H1 (cell line): Measurements from ENCODE around the gene AGAP1. TPM values are rescaled to one million over a fixed set of nuclear protein-coding genes. Genes with fewer than 3 reads are reported as not detected.

ENCODE experiments used
- CTCF ChIA-PET: fragments of 300-600 bp; sonication (Branson Sonifier 250); formaldehyde crosslinking; loops from one replicate; lab custom pipeline; 2021; ENCODE audit not compliant: partially characterized antibody; lab: Charles Lee
- POLR2A ChIA-PET: fragments of 300-600 bp; sonication (Branson Sonifier 250); formaldehyde crosslinking; loops from one replicate; lab custom pipeline; 2021; ENCODE audit warnings: inconsistent platforms; ENCODE audit not compliant: partially characterized antibody; lab: Charles Lee
- DNase-seq, 2 experiments: peaks; one replicate each; pipeline versions ENCODE4 v3.0.0 to v3.0.0-alpha.2; 2010 to 2022; ENCODE audit warnings: low spot score in 2 of 2, low read depth in 1 of 2, mixed read lengths in 1 of 2
- FAIRE-seq: peaks from 2 replicates; lab custom pipeline; 2011; peaks lifted over from hg19 to GRCh38; lab: Jason Lieb, UNC
- H2AFZ ChIP-seq: 2 replicates; pipeline ENCODE4 v1.8.1; 2012; ENCODE audit warnings: low read length, inconsistent platforms
- H2AK5ac ChIP-seq: 2 replicates; pipeline ENCODE4 v1.6.1; 2013; ENCODE audit warnings: low read depth, low read length
- H2BK120ac ChIP-seq: replicated peaks from 2 replicates; pipeline ENCODE3; 2013; ENCODE audit warnings: low read depth, low read length, inconsistent platforms
- H2BK12ac ChIP-seq: 2 replicates; pipeline ENCODE4 v1.6.1; 2013; ENCODE audit warnings: low read depth, low read length
- H2BK15ac ChIP-seq: 2 replicates; pipeline ENCODE4 v1.6.1; 2013; ENCODE audit warnings: low read length
- H2BK20ac ChIP-seq: 2 replicates; pipeline ENCODE4 v1.6.1; 2013; ENCODE audit warnings: low read length
- H2BK5ac ChIP-seq: 2 replicates; pipeline ENCODE4 v1.6.1; 2013; ENCODE audit warnings: low read depth, low read length
- H3K14ac ChIP-seq: 2 replicates; pipeline ENCODE4 v1.6.1; 2013; ENCODE audit warnings: inconsistent platforms; ENCODE audit not compliant: insufficient read length
- H3K18ac ChIP-seq: 2 replicates; pipeline ENCODE4 v1.6.1; 2013; ENCODE audit warnings: low read length; ENCODE audit errors: extremely low read depth
- H3K23ac ChIP-seq: 2 replicates; pipeline ENCODE4 v1.6.1; 2013; ENCODE audit warnings: inconsistent platforms; ENCODE audit not compliant: insufficient read length
- H3K23me2 ChIP-seq: 2 replicates; pipeline ENCODE4 v1.6.1; 2013; ENCODE audit warnings: low read depth, low read length
- H3K27ac ChIP-seq: 2 replicates; pipeline ENCODE4 v1.6.1; 2011; ENCODE audit warnings: low read depth, low read length, inconsistent platforms
- H3K27me3 ChIP-seq, 4 experiments: replicated peaks in 1 of 4; 1 replicate in 1 of 4; 2 replicates in 3 of 4; pipeline versions ENCODE4 v1.6.1 to v1.8.1; 2011 to 2013; ENCODE audit warnings: low read length in 3 of 4, mild to moderate bottlenecking in 3 of 4, inconsistent platforms in 2 of 4, mixed read lengths in 2 of 4, moderate library complexity in 1 of 4; ENCODE audit not compliant: control insufficient read depth in 3 of 4, insufficient read depth in 3 of 4; ENCODE audit errors: extremely low read depth in 1 of 4
- H3K36me3 ChIP-seq, 4 experiments: 2 replicates each; pipeline versions ENCODE4 v1.6.1 to v1.8.1; 2011 to 2013; ENCODE audit warnings: mild to moderate bottlenecking in 4 of 4, low read length in 3 of 4, moderate library complexity in 2 of 4, control low read depth in 1 of 4, inconsistent platforms in 1 of 4; ENCODE audit not compliant: insufficient read depth in 4 of 4, control insufficient read depth in 2 of 4
- H3K4ac ChIP-seq: replicated peaks from 2 replicates; pipeline ENCODE3; 2013; ENCODE audit warnings: low read length, low read depth, mixed read lengths, inconsistent platforms; ENCODE audit not compliant: insufficient read length
- H3K4me1 ChIP-seq, 4 experiments: replicated peaks in 1 of 4; 1 replicate in 1 of 4; 2 replicates in 3 of 4; pipeline versions ENCODE4 v1.6.1 to v1.8.1; 2011 to 2013; ENCODE audit warnings: low read length in 3 of 4, inconsistent platforms in 2 of 4, mixed read lengths in 1 of 4; ENCODE audit not compliant: insufficient read depth in 4 of 4, control insufficient read depth in 3 of 4
- H3K4me2 ChIP-seq, 2 experiments: 2 replicates each; pipeline versions ENCODE4 v1.6.1 to v1.8.1; 2011 to 2013; ENCODE audit warnings: low read depth in 2 of 2, low read length in 2 of 2, control low read depth in 1 of 2, inconsistent platforms in 1 of 2, mild to moderate bottlenecking in 1 of 2; ENCODE audit not compliant: insufficient read depth in 1 of 2
- H3K4me3 ChIP-seq, 4 experiments: fragments of 200-600, 300-600 bp in 1 of 4; sonication (generic), shearing (Covaris generic), sonication (Bioruptor Twin) in 1 of 4; 2 replicates each; pipeline versions ENCODE4 v1.5.1 to v1.8.1; 2011 to 2016; ENCODE audit warnings: low read length in 4 of 4, low read depth in 3 of 4, control low read depth in 2 of 4, inconsistent platforms in 2 of 4, mild to moderate bottlenecking in 2 of 4, mixed read lengths in 1 of 4, moderate library complexity in 1 of 4; ENCODE audit not compliant: insufficient read depth in 2 of 4; ENCODE audit errors: extremely low read depth in 1 of 4
- H3K56ac ChIP-seq: replicated peaks from 2 replicates; pipeline ENCODE3; 2013; ENCODE audit warnings: low read depth, mild to moderate bottlenecking, mixed read lengths, low read length, inconsistent platforms; ENCODE audit not compliant: insufficient read length
- H3K79me1 ChIP-seq: 2 replicates; pipeline ENCODE4 v1.6.1; 2013; ENCODE audit warnings: low read depth, low read length, control low read depth
- H3K79me2 ChIP-seq, 2 experiments: 2 replicates each; pipeline versions ENCODE4 v1.6.1 to v1.8.1; 2012 to 2013; ENCODE audit warnings: low read length in 2 of 2, mild to moderate bottlenecking in 2 of 2, inconsistent platforms in 1 of 2; ENCODE audit not compliant: insufficient read depth in 2 of 2, control insufficient read depth in 1 of 2
- H3K9ac ChIP-seq, 4 experiments: replicated peaks in 1 of 4; 1 replicate in 1 of 4; 2 replicates in 3 of 4; pipeline versions ENCODE4 v1.6.1 to v1.8.1; 2011 to 2013; ENCODE audit warnings: low read depth in 3 of 4, low read length in 3 of 4, control low read depth in 2 of 4, mild to moderate bottlenecking in 2 of 4, moderate library complexity in 2 of 4, inconsistent platforms in 1 of 4; ENCODE audit errors: extremely low read depth in 1 of 4
- H3K9me3 ChIP-seq, 2 experiments: 2 replicates each; pipeline versions ENCODE4 v1.6.1 to v1.8.1; 2012 to 2013; ENCODE audit warnings: mild to moderate bottlenecking in 2 of 2, moderate library complexity in 2 of 2, control low read depth in 1 of 2, inconsistent platforms in 1 of 2, low read depth in 1 of 2, low read length in 1 of 2, mixed read lengths in 1 of 2; ENCODE audit not compliant: insufficient read depth in 2 of 2
- H4K20me1 ChIP-seq, 2 experiments: replicated peaks in 1 of 2; 2 replicates each; pipeline versions ENCODE3 to v1.8.1; 2011 to 2013; ENCODE audit warnings: inconsistent platforms in 2 of 2, low read length in 2 of 2, mild to moderate bottlenecking in 1 of 2; ENCODE audit not compliant: insufficient read depth in 2 of 2, control insufficient read depth in 1 of 2
- H4K5ac ChIP-seq: 2 replicates; pipeline ENCODE4 v1.6.1; 2013; ENCODE audit warnings: low read length, low read depth, mixed read lengths, inconsistent platforms; ENCODE audit not compliant: insufficient read length
- H4K8ac ChIP-seq: 2 replicates; pipeline ENCODE4 v1.8.0; 2013; ENCODE audit warnings: mild to moderate bottlenecking, moderate library complexity, low read length, inconsistent platforms; ENCODE audit not compliant: insufficient read depth; ENCODE audit errors: extremely low read depth
- H4K91ac ChIP-seq: replicated peaks from 2 replicates; pipeline ENCODE3; 2013; ENCODE audit warnings: low read length, mixed read lengths, inconsistent platforms; ENCODE audit not compliant: insufficient read length
- TAF7 ChIP-seq: optimal IDR thresholded peaks from 2 replicates; pipeline ENCODE3; 2011; ENCODE audit warnings: low read depth, mild to moderate bottlenecking, inconsistent platforms, low read length, moderate library complexity, borderline replicate concordance
- TBP ChIP-seq: IDR thresholded peaks from 2 replicates; pipeline ENCODE4 v1.6.1; 2011; ENCODE audit warnings: low read depth, low read length, improper control_type of control experiment
- WGBS, 2 experiments: shearing (Covaris generic) in 1 of 2; methylation state at CpG; one replicate each; pipeline versions ENCODE4 v1.1.6 to v1.1.7; 2013 to 2015; ENCODE audit warnings: low lambda C conversion rate in 2 of 2, mixed read lengths in 2 of 2, inconsistent platforms in 1 of 2, low coverage in 1 of 2, missing lambda C conversion rate in 1 of 2; ENCODE audit not compliant: insufficient replicate concordance in 2 of 2, insufficient coverage in 1 of 2, insufficient read length in 1 of 2; ENCODE audit errors: extremely low coverage in 1 of 2, missing lambda C conversion rate in 1 of 2; 5-methylcytosine and 5-hydroxymethylcytosine counted together
- polyA plus RNA-seq, 7 experiments: library from polyadenylated mRNA; depleted of rRNA in 3 of 7; stranded (reverse) in 5 of 7; unstranded in 2 of 7; fragments of >200 nt in 5 of 7; fragments of 200-250 nt in 2 of 7; gene quantifications; 1 replicate in 5 of 7; 2 replicates in 1 of 7; 4 replicates in 1 of 7; pipeline versions ENCODE4 v1.2.1 to v1.2.3, GENCODE V29; 2011 to 2013; ENCODE audit warnings: missing spikeins in 2 of 7, mixed read lengths in 2 of 7
- total RNA-seq: library from RNA; stranded (reverse); fragmentation: NEBNext Ultra II Directional; extraction: Animal tissue kit (Norgen Biotek cat#: 25700); gene quantifications from 2 replicates; pipeline ENCODE4 v1.2.1, GENCODE V29; 2021
- TF ChIP-seq, protein P1 (sequence below): IDR thresholded peaks from 2 replicates; pipeline ENCODE4 v1.6.1; 2012; ENCODE audit warnings: inconsistent platforms

Gene AGAP1
- total and polyA plus RNA-seq, 2 of the 8 experiments (the other 6 are each of a cell fraction or from before 2014, with no cell fraction given): 18.1 to 39.4 TPM

DNA sequence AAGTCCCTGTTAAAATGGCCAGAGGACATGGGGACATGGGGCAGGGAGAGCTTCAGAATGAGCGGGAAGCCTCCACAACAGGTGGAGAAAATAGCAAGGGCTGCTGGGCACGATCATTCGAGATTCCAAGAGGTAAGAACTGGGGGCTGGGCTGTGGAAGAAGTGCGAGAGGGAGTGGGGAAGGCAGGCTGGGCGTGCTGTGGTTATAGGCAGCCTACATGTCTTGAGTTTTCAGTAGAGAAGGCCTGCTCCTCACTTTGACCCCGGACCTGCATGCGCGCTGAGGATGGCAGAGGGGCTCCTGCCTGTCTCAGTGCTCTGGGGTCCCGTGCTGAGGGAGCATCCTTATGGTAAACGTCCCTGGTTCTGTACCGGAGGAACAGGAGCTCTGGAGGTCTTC is 115.5 kb downstream of the AGAP1 start:
- H4K8ac ChIP-seq: no peak overlapping the region
- no peak overlapping the region for H2BK15ac ChIP-seq
- no peak overlapping the region for H3K4me3 ChIP-seq
- H3K36me3 ChIP-seq: no peaks in the 10 kb centered on the region
- FAIRE-seq: no peak
- H4K91ac ChIP-seq: no peak overlapping the region
- H2AK5ac ChIP-seq: no peak overlapping the region
- no peak overlapping the region for H3K14ac ChIP-seq
- H4K20me1 ChIP-seq: peaks cover 7 to 9% of the 10 kb centered on the region in 2 experiments
- H3K27me3 ChIP-seq: no peaks in the 10 kb centered on the region
- H2BK120ac ChIP-seq: no peak overlapping the region
- H2BK5ac ChIP-seq: no peak overlapping the region
- H3K9ac ChIP-seq: no peak overlapping the region
- H3K9me3 ChIP-seq: no peaks in the 10 kb centered on the region
- no peak overlapping the region for H3K27ac ChIP-seq
- DNase-seq: no peak
- CTCF ChIA-PET: interaction anchor here (0.8 to 2.2 kb wide), 4 partner anchors 13 to 610 kb away, joined by 3 to 16 read pairs (median 6); no protein-coding TSS in a partner anchor
- H3K56ac ChIP-seq: no peak overlapping the region
- TF ChIP-seq TAF7: no peak
- TF ChIP-seq, protein P1, sequence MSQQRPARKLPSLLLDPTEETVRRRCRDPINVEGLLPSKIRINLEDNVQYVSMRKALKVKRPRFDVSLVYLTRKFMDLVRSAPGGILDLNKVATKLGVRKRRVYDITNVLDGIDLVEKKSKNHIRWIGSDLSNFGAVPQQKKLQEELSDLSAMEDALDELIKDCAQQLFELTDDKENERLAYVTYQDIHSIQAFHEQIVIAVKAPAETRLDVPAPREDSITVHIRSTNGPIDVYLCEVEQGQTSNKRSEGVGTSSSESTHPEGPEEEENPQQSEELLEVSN: 0 out of 2 replicates have a peak, but pooled peaks have one; percentile 39
- no peak for TF ChIP-seq TBP
- H3K18ac ChIP-seq: no peak overlapping the region; the same call in 1 of the 2 replicates
- no peak overlapping the region for H2BK12ac ChIP-seq
- peaks cover 23% of the 10 kb centered on the region for H3K79me1 ChIP-seq
- POLR2A ChIA-PET: no interaction called here
- H3K23me2 ChIP-seq: no peaks in the 10 kb centered on the region
- no peak overlapping the region for H2BK20ac ChIP-seq
- H3K23ac ChIP-seq: no peak overlapping the region
- H2AFZ ChIP-seq: no peak overlapping the region
- no peak overlapping the region for H3K4me2 ChIP-seq
- no peak overlapping the region for H3K4ac ChIP-seq
- 91% methylated on average over 11 of the region's 11 CpGs; no CpG with 5 or more reads in 1 of the 2 experiments for WGBS, 2 experiments
- peaks cover 3 to 74% of the 10 kb centered on the region in 2 experiments for H3K79me2 ChIP-seq
- H4K5ac ChIP-seq: no peak overlapping the region
- peaks cover 0 to 10% (median 7%) of the 10 kb centered on the region in 4 experiments for H3K4me1 ChIP-seq
